ENCODE data around the gene WDR5. TPM values are rescaled to one million over a fixed set of nuclear protein-coding genes. Genes with fewer than 3 reads are reported as not detected.
A peak's percentile ranks its signal among the peaks of the same experiment; 100 is the strongest.

WDR5 gene
- total and polyA plus RNA-seq, 10 of the 15 experiments (the other 5 are each of a cell fraction or from before 2014, with no cell fraction given) = 1.4 to 43.7 (median 33.2) TPM

DNA sequence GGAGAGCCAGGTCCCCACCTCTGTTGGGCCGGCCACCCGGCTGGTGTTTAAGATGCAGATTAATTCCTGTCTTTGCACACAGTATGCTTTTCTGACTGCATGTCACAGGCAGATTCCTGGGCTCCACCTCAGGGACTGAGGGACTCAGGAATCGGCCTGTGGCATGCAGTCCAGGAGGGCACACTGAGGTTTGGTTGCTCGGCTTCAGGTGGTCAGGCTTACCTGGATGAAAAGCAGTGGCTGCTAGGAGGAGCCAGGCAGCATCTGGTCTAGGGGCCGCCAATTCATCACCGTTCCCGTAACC lies 1.1 kb downstream of the WDR5 start:
- 44% methylated on average over 7 of the region's 7 CpGs for WGBS (ENCODE audit: insufficient coverage, insufficient replicate concordance, low lambda C conversion rate, missing lambda C conversion rate)
- H3K9me3 ChIP-seq (replicated peaks; ENCODE audit: control insufficient read depth, insufficient read depth, low read length) = no peaks in the 10 kb centered on the region
- no peak overlapping the region for H2AFZ ChIP-seq (ENCODE audit: control insufficient read depth, low read depth, low read length)
- ChIA-PET SMC1A (ENCODE audit: uncharacterized antibody, unreplicated experiment) (interaction anchor here (0.9 kb wide), 1 partner anchor 62 kb away, joined by 3 read pairs; no protein-coding TSS in a partner anchor), POLR2A (interaction anchor here (1.1 kb wide), 1 partner anchor 13 kb away, joined by 3 read pairs; no protein-coding TSS in a partner anchor), RAD21 (ENCODE audit: unreplicated experiment) (no interaction called here), CTCF (no interaction called here)
- peak overlapping the region; percentile 49 for H3K27ac ChIP-seq (ENCODE audit: control insufficient read depth, insufficient read depth)
- TF ChIP-seq NFYB (IDR thresholded peaks at IDR 0.05; ENCODE audit: insufficient read depth, low read depth, low read length) (no peak), KLF5 (IDR thresholded peaks at IDR 0.05; ENCODE audit: partially characterized antibody) (no peak), NR2C1 (IDR thresholded peaks at IDR 0.05) (no peak), TCF12 (IDR thresholded peaks at IDR 0.05; ENCODE audit: low read depth, low read length) (no peak), SPI1 (IDR thresholded peaks at IDR 0.05; ENCODE audit: borderline replicate concordance, insufficient read depth, low read depth, low read length) (no peak), CREM (IDR thresholded peaks at IDR 0.05; ENCODE audit: low read depth) (no peak)
- TF ChIP-seq, protein P1, sequence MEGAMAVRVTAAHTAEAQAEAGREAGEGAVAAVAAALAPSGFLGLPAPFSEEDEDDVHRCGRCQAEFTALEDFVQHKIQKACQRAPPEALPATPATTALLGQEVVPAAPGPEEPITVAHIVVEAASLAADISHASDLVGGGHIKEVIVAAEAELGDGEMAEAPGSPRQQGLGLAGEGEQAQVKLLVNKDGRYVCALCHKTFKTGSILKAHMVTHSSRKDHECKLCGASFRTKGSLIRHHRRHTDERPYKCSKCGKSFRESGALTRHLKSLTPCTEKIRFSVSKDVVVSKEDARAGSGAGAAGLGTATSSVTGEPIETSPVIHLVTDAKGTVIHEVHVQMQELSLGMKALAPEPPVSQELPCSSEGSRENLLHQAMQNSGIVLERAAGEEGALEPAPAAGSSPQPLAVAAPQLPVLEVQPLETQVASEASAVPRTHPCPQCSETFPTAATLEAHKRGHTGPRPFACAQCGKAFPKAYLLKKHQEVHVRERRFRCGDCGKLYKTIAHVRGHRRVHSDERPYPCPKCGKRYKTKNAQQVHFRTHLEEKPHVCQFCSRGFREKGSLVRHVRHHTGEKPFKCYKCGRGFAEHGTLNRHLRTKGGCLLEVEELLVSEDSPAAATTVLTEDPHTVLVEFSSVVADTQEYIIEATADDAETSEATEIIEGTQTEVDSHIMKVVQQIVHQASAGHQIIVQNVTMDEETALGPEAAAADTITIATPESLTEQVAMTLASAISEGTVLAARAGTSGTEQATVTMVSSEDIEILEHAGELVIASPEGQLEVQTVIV (IDR thresholded peaks at IDR 0.05; ENCODE audit: borderline replicate concordance, partially characterized antibody) = no peak
- TF ChIP-seq, protein P2, sequence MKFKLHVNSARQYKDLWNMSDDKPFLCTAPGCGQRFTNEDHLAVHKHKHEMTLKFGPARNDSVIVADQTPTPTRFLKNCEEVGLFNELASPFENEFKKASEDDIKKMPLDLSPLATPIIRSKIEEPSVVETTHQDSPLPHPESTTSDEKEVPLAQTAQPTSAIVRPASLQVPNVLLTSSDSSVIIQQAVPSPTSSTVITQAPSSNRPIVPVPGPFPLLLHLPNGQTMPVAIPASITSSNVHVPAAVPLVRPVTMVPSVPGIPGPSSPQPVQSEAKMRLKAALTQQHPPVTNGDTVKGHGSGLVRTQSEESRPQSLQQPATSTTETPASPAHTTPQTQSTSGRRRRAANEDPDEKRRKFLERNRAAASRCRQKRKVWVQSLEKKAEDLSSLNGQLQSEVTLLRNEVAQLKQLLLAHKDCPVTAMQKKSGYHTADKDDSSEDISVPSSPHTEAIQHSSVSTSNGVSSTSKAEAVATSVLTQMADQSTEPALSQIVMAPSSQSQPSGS (IDR thresholded peaks at IDR 0.05; ENCODE audit: low read length) = no peak
- DNase-seq (ENCODE audit: low read depth, low spot score) (no peak), ATAC-seq (no peak), FAIRE-seq (no peak)
- BruUV-seq (replicated peaks) = TSS peak; percentile 55
- intact Hi-C loops (cut with micrococcal nuclease; ENCODE audit: unreplicated experiment) (loop anchor here (2.0 kb wide), 1 partner anchor 28 kb away; the partner anchor contains the start of gene RNU6ATAC), in situ Hi-C loops (cut with MboI) (no loop called here)
- peak overlapping the region; percentile 80 for H3K4me2 ChIP-seq (ENCODE audit: control insufficient read depth, insufficient read depth)
- H3K4me3 ChIP-seq = peak overlapping the region; percentile 88
- H3K36me3 ChIP-seq (ENCODE audit: control insufficient read depth in 2 of 2, insufficient read depth in 2 of 2, low read length in 1 of 2) = peaks cover 0 to 6% of the 10 kb centered on the region in 2 experiments; a peak in 3 of 4 replicates
- no peaks in the 10 kb centered on the region for H3K27me3 ChIP-seq (replicated peaks in 1 of 2; ENCODE audit: control insufficient read depth in 2 of 2, insufficient read depth in 2 of 2, low read length in 1 of 2)
- peaks cover 7% of the 10 kb centered on the region for H3K4me1 ChIP-seq (ENCODE audit: control insufficient read depth, insufficient read depth, low read length)
- peak overlapping the region; percentile 75 for H3K9ac ChIP-seq (ENCODE audit: control insufficient read depth, insufficient read depth, low read length)
- peaks cover 4% of the 10 kb centered on the region; the same call in 1 of the 2 replicates for H4K20me1 ChIP-seq (ENCODE audit: control insufficient read depth, insufficient read depth)
- peaks cover 39% of the 10 kb centered on the region for H3K79me2 ChIP-seq (ENCODE audit: control insufficient read depth, insufficient read depth, low read length)

All from GM12878 (cell line).